Stimulated activated CD8-positive, alpha-beta memory T cell treated with anti-CD3 and anti-CD28 coated beads, Interleukin-12 subunit alpha, Interleukin-12 subunit beta, amount 100 ng/mL, for 4 hours (primary cell): ENCODE results near the gene PIGQ.

Experiments used
- DNase-seq: peaks from one replicate; pipeline ENCODE4 v3.0.0-alpha.2; 2020; ENCODE audit warnings: low read depth

Gene PIGQ

GRCh38 chr16:606656-607307 is 37.0 kb downstream of the PIGQ start:
- DNase-seq, result no peak

DNA sequence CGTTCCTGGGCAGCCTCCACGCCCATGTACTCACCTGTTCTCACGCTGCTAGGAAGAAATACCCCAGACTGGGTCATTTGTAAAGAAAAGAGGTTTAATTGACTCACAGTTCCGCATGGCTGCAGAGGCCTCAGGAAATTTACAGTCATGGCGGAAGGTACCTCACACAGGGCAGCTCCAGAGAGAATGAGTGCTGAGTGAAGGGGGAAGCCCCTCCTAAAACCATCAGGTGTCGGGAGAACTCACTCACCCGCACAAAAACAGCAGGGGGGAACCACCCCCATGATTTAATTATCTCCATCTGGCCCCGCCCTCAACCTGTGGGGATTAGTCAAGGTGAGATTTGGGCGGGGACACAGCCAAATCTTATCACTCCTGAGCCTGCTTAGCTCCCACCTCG is 38.3 kb downstream of the PIGQ start:
- no peak for DNase-seq

GRCh38 chr16:609316-609715 is 39.5 kb downstream of the PIGQ start:
- no peak for DNase-seq

GRCh38 chr16:609984-610383 is 40.2 kb downstream of the PIGQ start:
- DNase-seq, result no peak

GRCh38 chr16:610513-611381 is 41.0 kb downstream of the PIGQ start:
- peak; percentile 23 for DNase-seq

DNA sequence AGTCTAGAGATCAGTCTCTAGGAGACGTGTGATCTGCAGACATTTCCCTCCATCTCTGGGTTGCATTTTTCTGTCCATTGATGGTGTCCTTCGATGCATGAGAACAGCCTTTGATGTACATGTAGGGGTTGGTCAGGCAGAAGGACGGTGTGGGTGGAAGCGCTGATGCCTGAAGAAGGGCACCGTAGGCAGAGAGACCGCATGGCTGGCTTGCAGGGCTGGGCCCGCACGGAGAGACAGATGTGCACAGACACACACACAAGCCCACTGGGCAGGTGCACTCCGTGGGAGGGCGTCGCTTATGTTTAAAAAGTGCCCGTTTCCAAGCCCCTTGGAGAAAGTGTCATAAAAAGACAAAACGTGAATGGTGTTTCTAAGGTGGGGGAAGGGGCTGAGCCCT is 45.4 kb downstream of the PIGQ start:
- no peak for DNase-seq

GRCh38 chr16:616733-617586 is 47.2 kb downstream of the PIGQ start:
- no peak for DNase-seq

DNA sequence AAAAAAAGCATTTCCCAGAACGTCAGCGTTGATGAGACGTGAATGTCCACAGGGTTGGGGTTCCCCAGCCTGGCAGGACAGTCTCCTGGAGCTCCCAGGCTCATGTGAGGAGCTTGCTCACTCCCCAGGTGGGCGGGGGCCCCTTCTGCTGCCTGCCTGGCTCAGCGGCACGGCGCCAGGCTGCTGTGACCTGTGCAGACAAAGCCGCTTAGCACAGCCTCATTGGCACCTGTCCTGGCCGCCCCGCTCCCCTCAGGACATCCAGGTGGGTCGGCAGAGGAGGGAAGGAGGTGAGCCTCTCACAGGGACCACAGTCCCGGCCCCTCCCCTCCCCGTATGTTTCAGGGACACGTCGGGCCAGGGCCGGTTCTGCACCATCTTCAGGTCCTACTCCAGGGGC is 48.1 kb downstream of the PIGQ start:
- DNase-seq, result no peak

DNA sequence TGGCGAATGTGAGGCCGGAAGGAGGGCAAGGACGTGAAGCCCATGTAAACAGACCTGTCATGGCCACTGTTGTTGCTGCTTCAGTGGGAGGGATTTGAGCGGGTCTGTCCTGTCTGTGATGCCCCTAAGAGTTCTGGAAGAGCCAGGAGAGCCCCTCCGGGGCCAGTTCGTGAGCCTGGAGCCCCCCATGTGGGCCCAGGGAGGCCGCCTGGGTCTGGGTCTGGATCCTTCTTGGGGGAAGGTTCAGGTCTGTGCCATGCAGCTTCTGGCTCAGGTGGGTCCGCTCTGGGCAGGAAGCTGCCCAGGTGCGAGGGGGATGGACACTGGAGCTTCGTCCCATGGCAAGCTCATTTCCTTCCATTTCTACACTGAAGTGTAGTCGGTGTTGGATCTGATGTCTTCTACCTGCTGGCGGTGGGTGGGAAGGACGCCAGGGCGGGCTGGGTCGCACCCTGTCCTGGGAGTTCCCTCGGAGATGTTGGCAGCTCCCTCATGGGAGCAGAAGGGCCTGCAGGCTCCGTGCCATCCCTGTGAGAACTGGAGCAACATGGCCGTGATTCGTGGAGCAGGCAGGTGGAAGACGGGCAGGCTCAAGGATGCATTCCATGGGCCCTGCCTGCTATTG is 49.8 kb downstream of the PIGQ start:
- DNase-seq, result no peak

DNA sequence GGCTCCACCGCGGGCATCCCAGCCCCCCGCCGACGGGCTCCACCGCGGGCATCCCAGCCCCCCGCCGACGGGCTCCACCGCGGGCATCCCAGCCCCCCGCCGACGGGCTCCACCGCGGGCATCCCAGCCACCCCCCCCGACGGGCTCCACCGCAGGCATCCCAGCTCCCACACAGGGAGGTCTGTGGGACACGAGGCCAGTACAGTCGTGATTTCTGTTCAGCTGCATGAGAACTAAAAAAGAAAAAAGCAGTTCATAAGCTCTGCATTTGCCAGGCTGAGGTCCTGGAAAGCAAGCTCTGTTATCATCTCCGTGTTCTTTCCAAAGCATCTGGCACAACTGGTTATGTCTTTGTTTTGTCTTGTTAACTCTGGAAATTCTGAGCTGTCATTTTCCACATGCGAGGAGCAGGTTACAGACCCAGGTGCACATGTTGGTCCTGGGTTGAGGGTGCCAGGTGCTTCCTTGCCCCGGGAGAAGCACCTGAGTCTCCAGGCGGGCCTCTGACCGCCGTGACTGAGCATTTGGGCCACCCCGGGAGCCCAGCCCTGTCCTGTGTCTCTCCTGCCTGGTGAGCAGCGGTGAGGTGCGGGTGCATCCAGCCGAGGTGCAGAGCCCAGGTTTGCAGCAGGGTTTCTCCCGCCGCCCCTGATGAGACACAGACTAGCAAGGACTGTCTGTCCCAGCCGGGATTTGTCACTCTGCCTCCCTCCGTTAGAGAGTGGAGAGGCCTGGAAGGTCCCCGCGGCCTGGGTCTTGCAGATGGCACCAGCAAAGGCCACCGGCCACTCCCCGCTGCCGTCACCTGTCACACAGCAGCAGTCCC is 51.1 kb downstream of the PIGQ start:
- DNase-seq, result no peak

DNA sequence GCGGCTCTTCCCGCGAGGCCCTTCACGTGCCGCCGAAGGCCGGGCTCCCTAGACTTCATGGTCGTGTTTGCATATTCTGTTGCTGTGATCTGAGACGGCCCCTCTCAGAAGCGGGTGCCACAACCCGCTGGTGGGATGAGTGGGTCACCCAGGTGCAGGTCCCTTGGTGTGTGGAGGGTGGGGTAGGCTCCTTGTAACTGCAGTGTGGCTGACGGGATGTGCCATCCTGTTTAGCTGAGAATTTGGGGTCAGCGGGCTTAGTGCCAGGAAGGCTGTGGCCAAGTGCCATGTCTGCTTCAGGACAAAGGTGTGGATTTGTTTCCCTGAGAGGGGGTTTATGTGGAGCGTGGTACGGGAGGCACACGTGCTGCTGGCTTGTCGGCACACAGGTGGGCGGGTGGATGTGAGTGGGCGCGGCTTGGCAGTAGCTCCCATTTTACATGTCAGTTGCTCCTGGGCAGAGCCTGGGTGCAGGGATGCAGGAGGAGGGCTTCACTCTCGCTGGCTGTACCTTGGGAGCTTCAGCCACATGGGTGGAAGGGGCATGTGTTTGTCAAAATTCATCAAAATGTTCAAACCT is 51.8 kb downstream of the PIGQ start:
- DNase-seq, result no peak

- no peak for DNase-seq
Measured at GRCh38 chr16:622920-623280, 53.1 kb downstream of the PIGQ start.

- no peak for DNase-seq
Measured at GRCh38 chr16:624526-625070, 54.8 kb downstream of the PIGQ start.

DNA sequence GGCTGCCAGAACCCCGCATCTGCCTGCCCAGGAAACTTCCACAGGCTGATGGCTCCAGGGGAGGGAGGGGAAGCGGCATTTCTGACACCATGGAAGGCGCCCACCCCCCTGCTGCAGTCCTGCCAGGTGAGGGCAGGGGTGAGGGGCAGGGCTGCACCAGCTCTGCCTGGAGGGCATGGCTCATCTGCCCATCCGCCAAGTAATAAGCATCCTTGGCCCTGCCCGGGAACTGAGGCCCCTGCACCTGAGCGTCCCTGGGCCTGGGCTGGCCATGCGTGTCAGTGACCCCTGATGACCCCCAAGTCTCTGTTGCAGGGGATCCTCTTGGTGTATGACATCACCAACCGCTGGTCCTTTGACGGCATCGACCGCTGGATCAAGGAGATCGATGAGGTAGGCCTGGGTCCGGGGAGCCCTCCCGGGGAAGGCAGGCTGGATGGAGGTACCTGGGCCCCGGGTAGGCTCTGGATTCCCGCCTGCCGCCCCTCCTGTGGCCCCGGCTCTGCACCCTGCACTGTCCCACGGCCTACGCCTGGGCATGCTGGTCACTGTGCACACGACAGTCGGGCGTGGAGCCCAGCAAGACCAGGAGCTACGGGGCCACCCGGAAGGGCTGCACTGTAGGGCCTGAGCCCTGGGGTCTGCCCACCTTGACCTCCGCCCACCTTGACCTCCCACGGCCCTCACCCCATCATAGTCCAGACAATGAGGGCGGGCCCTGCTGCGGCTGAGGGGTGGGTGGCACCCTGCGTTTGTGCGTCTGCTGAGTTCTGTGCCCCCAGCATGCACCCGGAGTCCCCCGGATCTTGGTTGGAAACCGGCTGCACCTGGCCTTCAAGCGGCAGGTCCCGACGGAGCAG is 55.6 kb downstream of the PIGQ start:
- no peak for DNase-seq

DNA sequence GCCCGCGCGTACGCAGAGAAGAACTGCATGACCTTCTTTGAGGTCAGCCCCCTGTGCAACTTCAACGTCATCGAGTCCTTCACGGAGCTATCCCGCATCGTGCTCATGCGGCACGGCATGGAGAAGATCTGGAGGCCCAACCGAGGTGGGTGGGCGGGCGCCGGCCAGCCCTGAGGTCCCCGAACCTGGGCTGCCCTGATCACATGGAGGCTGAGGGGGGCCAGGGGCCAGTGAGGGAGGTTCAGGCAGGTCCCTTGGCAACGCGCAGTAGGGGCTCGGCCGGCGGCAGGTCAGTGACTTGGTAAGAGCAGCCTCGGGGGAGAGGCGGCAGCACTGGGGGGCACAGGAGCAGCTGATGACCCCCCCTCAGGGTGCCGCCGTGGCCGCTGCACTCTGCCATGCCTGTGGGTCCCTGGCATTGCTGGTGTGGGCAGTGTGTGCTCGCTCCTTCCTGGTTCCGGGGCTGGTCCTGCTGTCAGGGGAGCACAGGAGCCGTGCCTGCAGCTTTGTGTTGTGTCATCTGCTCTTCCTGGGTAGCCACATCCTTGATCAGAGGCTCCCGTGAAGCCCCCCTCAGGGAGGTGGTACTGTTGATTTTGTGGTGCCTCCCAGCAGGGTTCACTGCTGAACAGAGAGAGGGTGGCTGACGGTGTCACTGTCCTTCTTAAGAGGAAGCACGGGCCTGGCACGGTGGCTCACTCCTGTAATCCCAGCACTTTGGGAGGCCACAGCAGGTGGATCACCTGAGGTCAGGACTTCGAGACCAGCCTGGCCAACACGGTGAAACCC is 56.4 kb downstream of the PIGQ start:
- DNase-seq, result no peak

GRCh38 chr16:626787-627453 is 57.2 kb downstream of the PIGQ start:
- no peak for DNase-seq

GRCh38 chr16:627454-628239 is 57.9 kb downstream of the PIGQ start:
- DNase-seq, result no peak
